ENCODE results near the gene WDFY4.

Gene WDFY4

GRCh38 chr10:48691812-48692528 lies 7.3 kb downstream of the WDFY4 start:
- DNase-seq (ENCODE audit: low spot score) = no peak

- no peak for DNase-seq (ENCODE audit: low spot score)
Measured at GRCh38 chr10:48692748-48693147, 8.1 kb downstream of the WDFY4 start.

- no peak for DNase-seq (ENCODE audit: low spot score)
Measured at GRCh38 chr10:48693206-48693605, 8.5 kb downstream of the WDFY4 start.

GRCh38 chr10:48694371-48695030 lies 9.8 kb downstream of the WDFY4 start:
- no peak for DNase-seq (ENCODE audit: low spot score)

- no peak for DNase-seq (ENCODE audit: low spot score)
Measured at GRCh38 chr10:48695636-48696534, 11.2 kb downstream of the WDFY4 start.

GRCh38 chr10:48696535-48696873 lies 11.8 kb downstream of the WDFY4 start:
- no peak for DNase-seq (ENCODE audit: low spot score)

GRCh38 chr10:48697091-48697490 lies 12.4 kb downstream of the WDFY4 start:
- DNase-seq (ENCODE audit: low spot score) = no peak

- DNase-seq (ENCODE audit: low spot score) = no peak
Measured at GRCh38 chr10:48697821-48698764, 13.4 kb downstream of the WDFY4 start.

GRCh38 chr10:48699011-48699627 lies 14.4 kb downstream of the WDFY4 start:
- no peak for DNase-seq (ENCODE audit: low spot score)

GRCh38 chr10:48700071-48700470 lies 15.4 kb downstream of the WDFY4 start:
- no peak for DNase-seq (ENCODE audit: low spot score)

- DNase-seq (ENCODE audit: low spot score) = no peak
Measured at GRCh38 chr10:48700493-48700892, 15.8 kb downstream of the WDFY4 start.

- no peak for DNase-seq (ENCODE audit: low spot score)
Measured at GRCh38 chr10:48701139-48701901, 16.6 kb downstream of the WDFY4 start.

GRCh38 chr10:48701941-48702340 lies 17.3 kb downstream of the WDFY4 start:
- no peak for DNase-seq (ENCODE audit: low spot score)

GRCh38 chr10:48703531-48704122 lies 19.0 kb downstream of the WDFY4 start:
- no peak for DNase-seq (ENCODE audit: low spot score)

GRCh38 chr10:48704156-48704555 lies 19.5 kb downstream of the WDFY4 start:
- peak; percentile 9 for DNase-seq (ENCODE audit: low spot score)

GRCh38 chr10:48705401-48705938 lies 20.8 kb downstream of the WDFY4 start:
- DNase-seq (ENCODE audit: low spot score) = no peak

GRCh38 chr10:48707472-48707871 lies 22.8 kb downstream of the WDFY4 start:
- DNase-seq (ENCODE audit: low spot score) = no peak

- no peak for DNase-seq (ENCODE audit: low spot score)
Measured at GRCh38 chr10:48708144-48708543, 23.5 kb downstream of the WDFY4 start.

- DNase-seq (ENCODE audit: low spot score) = no peak
Measured at GRCh38 chr10:48710647-48711275, 26.1 kb downstream of the WDFY4 start.

Data from kidney capillary endothelial cell (primary cell).